Breast epithelium (tissue), 4 donors: Measurements from ENCODE around the gene HM13. TPM values are rescaled to one million over a fixed set of nuclear protein-coding genes. Genes with fewer than 3 reads are reported as not detected.

Experiments
- DNase-seq, 2 donors: peaks; one replicate each; pipeline ENCODE4 v3.0.0-alpha.2; 2019; ENCODE audit warnings: low spot score in 2 of 2
- H3K27ac ChIP-seq, 2 donors: fragments of 200-600 bp; sonication (generic) in 1 of 2; one replicate each; pipeline ENCODE4 v1.5.1; 2016 to 2019; ENCODE audit warnings: mild to moderate bottlenecking in 1 of 2
- H3K27me3 ChIP-seq, 2 donors: fragments of 200-600 bp; sonication (generic) in 1 of 2; one replicate each; pipeline versions ENCODE4 v1.5.1 to v1.6.0; 2017 to 2019; ENCODE audit warnings: control low read depth in 1 of 2, mild to moderate bottlenecking in 1 of 2
- H3K36me3 ChIP-seq: fragments of 200-600 bp; one replicate; pipeline ENCODE4 v1.5.1; 2019
- H3K4me1 ChIP-seq, 2 donors: fragments of 200-600 bp; sonication (generic); one replicate each; pipeline ENCODE4 v1.5.1; 2016 to 2019; ENCODE audit warnings: control low read depth in 1 of 2
- H3K4me3 ChIP-seq, 3 donors: fragments of 200-600 bp; sonication (generic); 1 replicate in 2 of 3; 2 replicates in 1 of 3; pipeline ENCODE4 v1.5.1; 2016 to 2019; ENCODE audit warnings: mild to moderate bottlenecking in 3 of 3, moderate library complexity in 2 of 3
- H3K9me3 ChIP-seq, 2 donors: fragments of 200-600 bp; sonication (generic) in 1 of 2; one replicate each; pipeline ENCODE4 v1.5.1; 2016 to 2019; ENCODE audit warnings: control low read depth in 1 of 2
- POLR2A ChIP-seq: fragments of 450-650 bp; IDR thresholded peaks from one replicate; pipeline ENCODE4 v1.6.1; 2016; ENCODE audit warnings: antibody characterized with exemption, mild to moderate bottlenecking, moderate library complexity
- POLR2AphosphoS5 ChIP-seq, 3 donors: sonication (generic); formaldehyde crosslinking; IDR thresholded peaks; one replicate each; pipeline ENCODE4 v1.6.1; 2017; ENCODE audit warnings: antibody characterized with exemption in 3 of 3
- intact Hi-C: fragments of 100-400 bp; cut with DNase I; formaldehyde crosslinking; loops from one replicate; pipeline ENCODE4 v1.15.1; 2023; ENCODE audit warnings: low total_unique reads
- total RNA-seq, 3 donors: library from RNA; depleted of rRNA; stranded (reverse); fragments of >200 nt; gene quantifications; one replicate each; pipeline ENCODE4 v1.1.0, GENCODE V29; 2016
- TF ChIP-seq, protein P1 (sequence below), 3 donors: fragments of 450-650 bp; IDR thresholded peaks; one replicate each; pipeline ENCODE4 v1.5.1; 2016 to 2017; ENCODE audit warnings: antibody characterized with exemption in 3 of 3, mild to moderate bottlenecking in 3 of 3, moderate library complexity in 3 of 3

HM13 gene
- total RNA-seq, 3 donors from 2014 or later, result 44.2 to 73.7 (median 53.1) TPM

DNA sequence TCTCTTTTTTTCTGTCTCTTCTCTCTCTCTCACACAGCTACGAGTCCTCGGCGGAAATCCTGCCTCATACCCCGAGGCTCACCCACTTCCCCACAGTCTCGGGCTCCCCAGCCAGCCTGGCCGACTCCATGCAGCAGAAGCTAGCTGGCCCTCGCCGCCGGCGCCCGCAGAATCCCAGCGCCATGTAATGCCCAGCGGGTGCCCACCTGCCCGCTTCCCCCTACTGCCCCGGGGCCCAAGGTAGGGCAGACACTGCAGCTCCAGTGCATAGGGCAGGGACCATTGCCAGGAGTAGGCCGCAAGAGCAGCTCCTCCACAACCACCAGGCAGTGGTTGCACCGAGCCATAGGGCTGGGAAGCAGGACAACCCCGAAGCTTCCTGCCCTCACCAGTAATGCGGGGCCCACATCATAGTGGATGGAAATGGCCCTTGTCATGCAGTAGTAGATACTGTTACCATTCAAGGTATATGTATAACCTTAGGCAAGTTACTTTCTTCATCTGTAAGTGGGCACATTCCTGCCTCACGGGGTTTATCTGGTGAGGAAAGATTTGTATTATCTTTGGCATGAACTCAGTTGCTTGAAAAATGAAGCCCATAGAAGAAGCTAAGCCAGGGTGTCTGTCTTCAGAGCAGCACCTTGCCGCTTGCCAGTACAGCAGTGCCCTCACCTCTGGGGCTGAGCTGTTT, 53.9 kb downstream of the HM13 start:
- no peaks in the 10 kb centered on the region for H3K36me3 ChIP-seq
- no peaks in the 10 kb centered on the region for H3K27me3 ChIP-seq
- intact Hi-C loops, result no loop called here
- H3K4me1 ChIP-seq, result peaks cover 0 to 9% of the 10 kb centered on the region in 2 donors
- no peak for TF ChIP-seq POLR2AphosphoS5 (IDR thresholded peaks at IDR 0.05)
- TF ChIP-seq, protein P1, sequence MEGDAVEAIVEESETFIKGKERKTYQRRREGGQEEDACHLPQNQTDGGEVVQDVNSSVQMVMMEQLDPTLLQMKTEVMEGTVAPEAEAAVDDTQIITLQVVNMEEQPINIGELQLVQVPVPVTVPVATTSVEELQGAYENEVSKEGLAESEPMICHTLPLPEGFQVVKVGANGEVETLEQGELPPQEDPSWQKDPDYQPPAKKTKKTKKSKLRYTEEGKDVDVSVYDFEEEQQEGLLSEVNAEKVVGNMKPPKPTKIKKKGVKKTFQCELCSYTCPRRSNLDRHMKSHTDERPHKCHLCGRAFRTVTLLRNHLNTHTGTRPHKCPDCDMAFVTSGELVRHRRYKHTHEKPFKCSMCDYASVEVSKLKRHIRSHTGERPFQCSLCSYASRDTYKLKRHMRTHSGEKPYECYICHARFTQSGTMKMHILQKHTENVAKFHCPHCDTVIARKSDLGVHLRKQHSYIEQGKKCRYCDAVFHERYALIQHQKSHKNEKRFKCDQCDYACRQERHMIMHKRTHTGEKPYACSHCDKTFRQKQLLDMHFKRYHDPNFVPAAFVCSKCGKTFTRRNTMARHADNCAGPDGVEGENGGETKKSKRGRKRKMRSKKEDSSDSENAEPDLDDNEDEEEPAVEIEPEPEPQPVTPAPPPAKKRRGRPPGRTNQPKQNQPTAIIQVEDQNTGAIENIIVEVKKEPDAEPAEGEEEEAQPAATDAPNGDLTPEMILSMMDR (IDR thresholded peaks at IDR 0.05), result no peak
- no peak for TF ChIP-seq POLR2A
- H3K9me3 ChIP-seq, result no peaks in the 10 kb centered on the region
- no peak overlapping the region for H3K4me3 ChIP-seq
- H3K27ac ChIP-seq, result peak overlapping the region; percentile 40 to 93
- DNase-seq, result no peak

DNA sequence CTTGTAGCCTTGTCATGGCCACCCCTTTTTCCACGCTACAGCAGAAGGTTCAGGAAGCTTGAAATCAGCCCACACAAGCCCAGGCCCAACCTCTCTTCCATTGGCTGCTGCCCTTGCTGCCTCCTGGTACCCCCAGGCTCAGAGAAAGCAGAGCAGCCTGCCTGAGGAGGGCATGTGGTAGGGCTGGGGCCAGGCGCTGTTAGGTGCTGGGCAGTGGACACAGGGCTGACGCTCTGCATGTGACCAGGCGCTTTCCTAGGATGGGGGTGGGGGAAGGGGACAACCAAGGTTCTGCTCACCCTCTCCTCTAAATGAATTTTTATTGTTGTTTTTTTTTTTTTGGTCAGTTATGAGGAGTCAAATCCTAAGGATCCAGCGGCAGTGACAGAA, 54.5 kb downstream of the HM13 start:
- no peak for DNase-seq
- intact Hi-C loops, result no loop called here
- TF ChIP-seq POLR2A (no peak), POLR2AphosphoS5 (IDR thresholded peaks at IDR 0.05) (no peak)
- TF ChIP-seq, protein P1 (IDR thresholded peaks at IDR 0.05), result no peak
- Histone ChIP-seq H3K36me3 (no peaks in the 10 kb centered on the region), H3K27ac (peak overlapping the region; percentile 40 to 93), H3K9me3 (no peaks in the 10 kb centered on the region), H3K4me3 (no peak overlapping the region), H3K4me1 (peaks cover 0 to 9% of the 10 kb centered on the region in 2 donors), H3K27me3 (no peaks in the 10 kb centered on the region)

GRCh38 chr20:31569163-31570020, 55.1 kb downstream of the HM13 start:
- intact Hi-C loops, result loop anchor here (5.0 kb wide), 1 partner anchor 38 kb away; the partner anchor contains the start of gene ID1
- TF ChIP-seq POLR2AphosphoS5 (IDR thresholded peaks at IDR 0.05), result no peak
- TF ChIP-seq, protein P1 (IDR thresholded peaks at IDR 0.05), result peak in 2 of 3 donors; percentile 71 to 78
- no peaks in the 10 kb centered on the region for H3K27me3 ChIP-seq
- H3K4me3 ChIP-seq, result no peak overlapping the region
- H3K27ac ChIP-seq, result peak overlapping the region; percentile 76 to 93
- no peaks in the 10 kb centered on the region for H3K9me3 ChIP-seq
- peaks cover 0 to 9% of the 10 kb centered on the region in 2 donors for H3K4me1 ChIP-seq
- H3K36me3 ChIP-seq, result no peaks in the 10 kb centered on the region
- DNase-seq, result no peak

- TF ChIP-seq POLR2A (no peak), POLR2AphosphoS5 (IDR thresholded peaks at IDR 0.05) (no peak)
- TF ChIP-seq, protein P1 (IDR thresholded peaks at IDR 0.05), result no peak
- DNase-seq, result no peak
- Histone ChIP-seq H3K27ac (peak overlapping the region; percentile 76 to 93), H3K27me3 (no peaks in the 10 kb centered on the region), H3K36me3 (no peaks in the 10 kb centered on the region), H3K4me3 (no peak overlapping the region), H3K9me3 (no peaks in the 10 kb centered on the region), H3K4me1 (peaks cover 0 to 9% of the 10 kb centered on the region in 2 donors)
- intact Hi-C loops, result loop anchor here (5.0 kb wide), 1 partner anchor 37 kb away; the partner anchor contains the start of gene ID1
Observed at GRCh38 chr20:31570021-31570463, 55.8 kb downstream of the HM13 start.
